HL-60 (cell line): ENCODE measurements around the gene IFI44L.

Source experiments
- DNase-seq, 2 experiments: peaks; one replicate each; pipeline ENCODE4 v3.0.0-alpha.2; 2010 to 2020; ENCODE audit warnings: low read depth in 1 of 2, low spot score in 1 of 2
- H3K27ac ChIP-seq: fragments of 250-450 bp; sonication (Bioruptor Pico); replicated peaks from 2 replicates; pipeline ENCODE4 v1.5.1; 2020; ENCODE audit warnings: mild to moderate bottlenecking, moderate library complexity
- H3K27me3 ChIP-seq: fragments of 250-450 bp; sonication (Bioruptor Pico); 2 replicates; pipeline ENCODE4 v1.5.1; 2021; ENCODE audit warnings: mild to moderate bottlenecking, moderate library complexity; ENCODE audit not compliant: insufficient read depth, poor library complexity, severe bottlenecking
- H3K4me3 ChIP-seq: replicated peaks from 2 replicates; pipeline ENCODE4 v1.5.1; 2011; ENCODE audit warnings: mild to moderate bottlenecking, control low read depth, low read length; ENCODE audit not compliant: insufficient read depth
- GABPA ChIP-seq: IDR thresholded peaks from 2 replicates; pipeline ENCODE4 v1.6.1; 2012; ENCODE audit warnings: low read depth
- POLR2AphosphoS5 ChIP-seq: IDR thresholded peaks from 2 replicates; pipeline ENCODE4 v1.6.1; 2012; ENCODE audit warnings: low read depth
- REST ChIP-seq: IDR thresholded peaks from 2 replicates; pipeline ENCODE4 v1.6.1; 2012; ENCODE audit warnings: low read depth; ENCODE audit not compliant: insufficient replicate concordance
- SPI1 ChIP-seq: IDR thresholded peaks from 2 replicates; pipeline ENCODE4 v1.6.1; 2012; ENCODE audit warnings: low read depth, mild to moderate bottlenecking, borderline replicate concordance
- TF ChIP-seq, protein P1 (sequence below): IDR thresholded peaks from one replicate; pipeline ENCODE4 v1.5.1; 2011; ENCODE audit warnings: low read length, control low read depth, inconsistent platforms; ENCODE audit not compliant: insufficient read depth

IFI44L gene

DNA sequence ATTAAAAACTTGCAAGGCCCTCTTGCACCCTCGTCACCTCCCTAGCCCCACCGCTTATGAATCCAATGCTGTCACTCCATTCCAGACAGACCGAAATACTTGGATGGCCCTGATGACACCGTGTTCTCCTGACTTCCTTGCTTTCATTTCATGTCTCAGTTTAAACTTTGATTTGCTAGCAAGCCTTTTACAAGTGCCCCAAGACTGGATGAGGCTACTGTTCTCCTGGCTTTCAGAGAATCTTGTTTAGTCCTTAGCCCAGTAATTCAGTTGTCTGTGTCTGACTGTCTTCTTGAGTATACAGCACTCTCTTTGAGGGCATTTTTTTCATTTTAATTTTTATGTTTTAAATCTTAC is 824 bp upstream of the IFI44L start:
- Histone ChIP-seq H3K27ac (no peak overlapping the region), H3K4me3 (no peak overlapping the region), H3K27me3 (no peaks in the 10 kb centered on the region)
- no peak for DNase-seq
- TF ChIP-seq REST (no peak), SPI1 (no peak), GABPA (no peak), POLR2AphosphoS5 (no peak)
- TF ChIP-seq, protein P1, sequence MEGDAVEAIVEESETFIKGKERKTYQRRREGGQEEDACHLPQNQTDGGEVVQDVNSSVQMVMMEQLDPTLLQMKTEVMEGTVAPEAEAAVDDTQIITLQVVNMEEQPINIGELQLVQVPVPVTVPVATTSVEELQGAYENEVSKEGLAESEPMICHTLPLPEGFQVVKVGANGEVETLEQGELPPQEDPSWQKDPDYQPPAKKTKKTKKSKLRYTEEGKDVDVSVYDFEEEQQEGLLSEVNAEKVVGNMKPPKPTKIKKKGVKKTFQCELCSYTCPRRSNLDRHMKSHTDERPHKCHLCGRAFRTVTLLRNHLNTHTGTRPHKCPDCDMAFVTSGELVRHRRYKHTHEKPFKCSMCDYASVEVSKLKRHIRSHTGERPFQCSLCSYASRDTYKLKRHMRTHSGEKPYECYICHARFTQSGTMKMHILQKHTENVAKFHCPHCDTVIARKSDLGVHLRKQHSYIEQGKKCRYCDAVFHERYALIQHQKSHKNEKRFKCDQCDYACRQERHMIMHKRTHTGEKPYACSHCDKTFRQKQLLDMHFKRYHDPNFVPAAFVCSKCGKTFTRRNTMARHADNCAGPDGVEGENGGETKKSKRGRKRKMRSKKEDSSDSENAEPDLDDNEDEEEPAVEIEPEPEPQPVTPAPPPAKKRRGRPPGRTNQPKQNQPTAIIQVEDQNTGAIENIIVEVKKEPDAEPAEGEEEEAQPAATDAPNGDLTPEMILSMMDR = no peak

- Histone ChIP-seq H3K4me3 (no peak overlapping the region), H3K27me3 (no peaks in the 10 kb centered on the region), H3K27ac (no peak overlapping the region)
- DNase-seq = no peak
- TF ChIP-seq SPI1 (no peak), GABPA (no peak), REST (no peak), POLR2AphosphoS5 (no peak)
- TF ChIP-seq, protein P1 = no peak
Observed at GRCh38 chr1:78620666-78621065, 418 bp downstream of the IFI44L start.

DNA sequence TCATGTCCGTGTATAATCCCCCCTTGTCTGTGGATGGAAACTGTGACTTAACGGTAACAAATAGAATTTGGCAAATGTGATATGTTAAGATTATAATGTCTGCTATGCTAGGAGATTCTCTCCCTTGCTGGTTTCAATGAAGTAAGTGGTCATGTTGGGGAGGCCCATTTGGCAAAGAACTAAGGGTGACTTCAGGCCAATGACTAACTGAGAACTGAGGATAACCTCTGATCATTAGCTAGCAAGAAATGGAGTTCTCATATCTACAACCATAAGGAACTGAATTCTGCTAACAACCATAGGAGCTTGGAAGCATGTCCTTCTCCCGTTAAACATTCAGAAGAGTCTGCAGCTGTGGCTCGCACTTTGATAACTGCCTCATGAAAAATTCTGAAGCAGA is 2.3 kb downstream of the IFI44L start:
- no peak for DNase-seq
- TF ChIP-seq, protein P1 = no peak
- TF ChIP-seq POLR2AphosphoS5 = no peak
- TF ChIP-seq SPI1 = no peak
- TF ChIP-seq REST = no peak
- no peak for TF ChIP-seq GABPA
- Histone ChIP-seq H3K27me3 (no peaks in the 10 kb centered on the region), H3K27ac (no peak overlapping the region), H3K4me3 (no peak overlapping the region)
